K562 (cell line): ENCODE results near the gene MMRN2. TPM values are rescaled to one million over a fixed set of nuclear protein-coding genes. Genes with fewer than 3 reads are reported as not detected.
A peak's percentile ranks its signal among the peaks of the same experiment; 100 is the strongest.

ENCODE experiments used
- CHD1 ChIP-seq: fragments of 200-600 bp; sonication (generic); IDR thresholded peaks from one replicate; pipeline ENCODE4 v1.6.1; 2012; ENCODE audit warnings: mild to moderate bottlenecking, moderate library complexity, low read length, inconsistent platforms
- JUND ChIP-seq, 2 experiments: IDR thresholded peaks; 2 replicates in 1 of 2; 3 replicates in 1 of 2; pipeline ENCODE4 v1.6.1; 2011; ENCODE audit warnings: borderline replicate concordance in 2 of 2, low read depth in 2 of 2, low read length in 2 of 2, improper control_type of control experiment in 1 of 2, missing biosample characterization in 1 of 2, missing genetic modification characterization in 1 of 2, missing genetic modification reagents in 1 of 2
- KDM1A ChIP-seq, 2 experiments: fragments of 450-650 bp; IDR thresholded peaks; 2 replicates each; pipeline ENCODE4 v1.6.1; 2016; ENCODE audit warnings: mild to moderate bottlenecking in 2 of 2
- PHF21A ChIP-seq: fragments of 450-650 bp; IDR thresholded peaks from 2 replicates; pipeline ENCODE4 v1.6.1; 2017; ENCODE audit warnings: low read depth, borderline replicate concordance
- PHTF2 ChIP-seq: fragments of 250-450 bp; sonication (Bioruptor Pico); IDR thresholded peaks from 2 replicates; pipeline ENCODE4 v1.5.0; 2021; ENCODE audit warnings: mild to moderate bottlenecking
- POLR2A ChIP-seq: fragments of 450-650 bp; conservative IDR thresholded peaks from 2 replicates; pipeline ENCODE4 v1.6.1; 2016
- POLR2G ChIP-seq: fragments of 200-400 bp; formaldehyde crosslinking; IDR thresholded peaks from 2 replicates; pipeline ENCODE4 v1.6.1; 2017; ENCODE audit warnings: low read depth, mild to moderate bottlenecking, antibody characterized with exemption, low read length, moderate library complexity
- TARDBP ChIP-seq: fragments of 450-650 bp; IDR thresholded peaks from 2 replicates; pipeline ENCODE4 v1.6.1; 2016
- ZBTB49 ChIP-seq: sonication (generic); formaldehyde crosslinking; IDR thresholded peaks from 2 replicates; pipeline ENCODE4 v1.8.0; 2022; ENCODE audit warnings: missing genetic modification reagents, mild to moderate bottlenecking, borderline replicate concordance
- ZBTB7A ChIP-seq: IDR thresholded peaks from 2 replicates; pipeline ENCODE4 v1.6.1; 2011; ENCODE audit warnings: low read depth, mild to moderate bottlenecking, low read length, moderate library complexity, borderline replicate concordance; ENCODE audit not compliant: control insufficient read depth
- ZNF280B ChIP-seq: fragments of 250-450 bp; sonication (Bioruptor Pico); IDR thresholded peaks from 2 replicates; pipeline ENCODE4 v1.5.1; 2021; ENCODE audit warnings: mild to moderate bottlenecking
- ZNF830 ChIP-seq: fragments of 250-450 bp; sonication (Bioruptor Pico); IDR thresholded peaks from 2 replicates; pipeline ENCODE4 v1.5.0; 2021; ENCODE audit warnings: mild to moderate bottlenecking
- polyA plus RNA-seq, 8 experiments: library from polyadenylated mRNA; depleted of rRNA in 4 of 8; stranded (reverse) in 5 of 8; unstranded in 3 of 8; fragments of >200 nt; fragmentation: Nextera tagmentation in 2 of 8; fragmentation: Illumina TruSeq in 1 of 8; extraction: Ambion mirVana in 2 of 8; extraction: Trizol in 1 of 8; gene quantifications; 2 replicates each; pipeline versions ENCODE4 v1.2.1 to v1.2.3, GENCODE V29; 2011 to 2014; ENCODE audit warnings: inconsistent platforms in 1 of 8, missing spikeins in 1 of 8
- total RNA-seq, 7 experiments: library from RNA; depleted of rRNA in 6 of 7; stranded (reverse); fragments of >200 nt in 6 of 7; fragmentation: Illumina TruSeq in 2 of 7; extraction: Trizol in 2 of 7; gene quantifications; 2 replicates each; pipeline versions ENCODE4 v1.2.1 to v1.2.3, GENCODE V29; 2011 to 2021; ENCODE audit warnings: low replicate concordance in 1 of 7
- TF ChIP-seq, protein P1 (sequence below): sonication (generic); formaldehyde crosslinking; IDR thresholded peaks from 2 replicates; pipeline ENCODE4 v1.4.0; 2020; ENCODE audit warnings: mild to moderate bottlenecking, missing genetic modification reagents
- TF ChIP-seq, protein P2 (sequence below): sonication (generic); formaldehyde crosslinking; IDR thresholded peaks from 2 replicates; pipeline ENCODE4 v1.8.1; 2023; ENCODE audit warnings: mild to moderate bottlenecking, missing genetic modification reagents
- TF ChIP-seq, protein P3 (sequence below): IDR thresholded peaks from 2 replicates; pipeline ENCODE4 v1.6.1; 2011; ENCODE audit warnings: borderline replicate concordance, low read depth, mild to moderate bottlenecking, moderate library complexity, low read length; ENCODE audit not compliant: insufficient read depth, poor library complexity, severe bottlenecking

MMRN2 gene
- total and polyA plus RNA-seq, 9 of the 15 experiments (the other 6 are each of a cell fraction or from before 2014, with no cell fraction given), result 0.07 to 2.0 (median 1.2) TPM

DNA sequence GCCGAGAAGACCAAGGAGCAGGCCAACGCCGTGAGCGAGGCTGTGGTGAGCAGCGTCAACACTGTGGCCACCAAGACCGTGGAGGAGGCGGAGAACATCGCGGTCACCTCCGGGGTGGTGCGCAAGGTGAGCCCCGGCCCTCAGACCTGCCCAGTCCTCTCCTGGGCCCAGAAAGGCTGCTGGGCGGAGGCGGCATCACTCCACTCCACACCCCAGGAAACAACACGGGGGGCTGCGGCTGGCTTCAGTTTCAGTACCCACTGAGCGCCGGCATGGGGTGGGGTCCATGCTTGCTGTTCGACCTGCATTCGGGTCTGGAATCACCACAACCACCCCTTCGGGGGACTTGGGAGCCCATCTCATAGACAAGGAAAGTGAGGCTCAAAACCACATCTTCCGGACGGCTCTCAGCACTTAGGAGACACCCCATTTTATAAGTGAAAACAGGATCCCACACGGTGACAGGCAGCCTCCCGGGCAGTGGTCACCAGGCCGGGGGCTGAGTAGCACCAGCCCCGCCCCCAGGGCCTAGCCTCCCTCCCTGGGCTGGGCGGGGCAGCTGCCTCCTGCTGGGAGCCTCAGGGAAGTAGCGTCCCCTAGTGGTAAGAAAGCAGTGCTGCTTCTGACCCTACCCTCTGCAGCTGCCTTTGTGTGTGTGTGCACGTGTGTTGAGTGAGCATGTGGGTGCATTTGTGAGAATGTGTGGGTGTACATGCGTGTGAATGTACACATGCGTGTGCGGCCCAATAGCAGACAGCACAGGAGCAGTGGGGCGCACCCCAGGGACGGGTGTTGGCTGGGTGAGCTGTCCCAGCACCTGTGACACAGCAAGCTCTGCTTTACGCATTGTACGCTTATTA lies 2.8 kb upstream of the MMRN2 start (continued):
- TF ChIP-seq POLR2G (peak; percentile 50), ZNF280B (no peak), KDM1A (IDR thresholded peaks at IDR 0.05) (0 out of 4 replicates have a peak, but pooled peaks of 1 of the 2 experiments have one; percentile 8), ZBTB49 (CRISPR knock-in tag) (no peak), ZNF830 (CRISPR knock-in tag) (no peak), PHF21A (no peak), POLR2A (peak; percentile 44; the same call in 1 of the 2 replicates), TARDBP (no peak), JUND (IDR thresholded peaks at IDR 0.05; ENCODE audit: borderline replicate concordance, low read depth, low read length) (peak; percentile 52), JUND (tag; IDR thresholded peaks at IDR 0.05; ENCODE audit: borderline replicate concordance, low read depth, low read length) (no peak; the same call in 2 of the 3 replicates), PHTF2 (CRISPR knock-in tag) (no peak), CHD1 (no peak), ZBTB7A (peak; percentile 90)
- TF ChIP-seq, protein P1, sequence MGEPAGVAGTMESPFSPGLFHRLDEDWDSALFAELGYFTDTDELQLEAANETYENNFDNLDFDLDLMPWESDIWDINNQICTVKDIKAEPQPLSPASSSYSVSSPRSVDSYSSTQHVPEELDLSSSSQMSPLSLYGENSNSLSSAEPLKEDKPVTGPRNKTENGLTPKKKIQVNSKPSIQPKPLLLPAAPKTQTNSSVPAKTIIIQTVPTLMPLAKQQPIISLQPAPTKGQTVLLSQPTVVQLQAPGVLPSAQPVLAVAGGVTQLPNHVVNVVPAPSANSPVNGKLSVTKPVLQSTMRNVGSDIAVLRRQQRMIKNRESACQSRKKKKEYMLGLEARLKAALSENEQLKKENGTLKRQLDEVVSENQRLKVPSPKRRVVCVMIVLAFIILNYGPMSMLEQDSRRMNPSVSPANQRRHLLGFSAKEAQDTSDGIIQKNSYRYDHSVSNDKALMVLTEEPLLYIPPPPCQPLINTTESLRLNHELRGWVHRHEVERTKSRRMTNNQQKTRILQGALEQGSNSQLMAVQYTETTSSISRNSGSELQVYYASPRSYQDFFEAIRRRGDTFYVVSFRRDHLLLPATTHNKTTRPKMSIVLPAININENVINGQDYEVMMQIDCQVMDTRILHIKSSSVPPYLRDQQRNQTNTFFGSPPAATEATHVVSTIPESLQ (CRISPR knock-in tag), result no peak
- TF ChIP-seq, protein P2, sequence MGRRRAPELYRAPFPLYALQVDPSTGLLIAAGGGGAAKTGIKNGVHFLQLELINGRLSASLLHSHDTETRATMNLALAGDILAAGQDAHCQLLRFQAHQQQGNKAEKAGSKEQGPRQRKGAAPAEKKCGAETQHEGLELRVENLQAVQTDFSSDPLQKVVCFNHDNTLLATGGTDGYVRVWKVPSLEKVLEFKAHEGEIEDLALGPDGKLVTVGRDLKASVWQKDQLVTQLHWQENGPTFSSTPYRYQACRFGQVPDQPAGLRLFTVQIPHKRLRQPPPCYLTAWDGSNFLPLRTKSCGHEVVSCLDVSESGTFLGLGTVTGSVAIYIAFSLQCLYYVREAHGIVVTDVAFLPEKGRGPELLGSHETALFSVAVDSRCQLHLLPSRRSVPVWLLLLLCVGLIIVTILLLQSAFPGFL (CRISPR knock-in tag), result no peak
- TF ChIP-seq, protein P3, sequence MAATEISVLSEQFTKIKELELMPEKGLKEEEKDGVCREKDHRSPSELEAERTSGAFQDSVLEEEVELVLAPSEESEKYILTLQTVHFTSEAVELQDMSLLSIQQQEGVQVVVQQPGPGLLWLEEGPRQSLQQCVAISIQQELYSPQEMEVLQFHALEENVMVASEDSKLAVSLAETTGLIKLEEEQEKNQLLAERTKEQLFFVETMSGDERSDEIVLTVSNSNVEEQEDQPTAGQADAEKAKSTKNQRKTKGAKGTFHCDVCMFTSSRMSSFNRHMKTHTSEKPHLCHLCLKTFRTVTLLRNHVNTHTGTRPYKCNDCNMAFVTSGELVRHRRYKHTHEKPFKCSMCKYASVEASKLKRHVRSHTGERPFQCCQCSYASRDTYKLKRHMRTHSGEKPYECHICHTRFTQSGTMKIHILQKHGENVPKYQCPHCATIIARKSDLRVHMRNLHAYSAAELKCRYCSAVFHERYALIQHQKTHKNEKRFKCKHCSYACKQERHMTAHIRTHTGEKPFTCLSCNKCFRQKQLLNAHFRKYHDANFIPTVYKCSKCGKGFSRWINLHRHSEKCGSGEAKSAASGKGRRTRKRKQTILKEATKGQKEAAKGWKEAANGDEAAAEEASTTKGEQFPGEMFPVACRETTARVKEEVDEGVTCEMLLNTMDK, result peak; percentile 55
